Uterus (tissue), 2 donors: ENCODE data around the gene ATP2A2.

Experiments
- CTCF ChIP-seq, 4 experiments: fragments of 200-600 bp in 2 of 4; fragments of 450-650 bp in 2 of 4; sonication (generic) in 2 of 4; IDR thresholded peaks; one replicate each; pipeline ENCODE4 v1.5.1; 2016 to 2019; ENCODE audit warnings: antibody characterized with exemption in 4 of 4, mild to moderate bottlenecking in 2 of 4, moderate library complexity in 1 of 4
- POLR2A ChIP-seq, 2 donors: fragments of 450-650 bp; IDR thresholded peaks; one replicate each; pipeline ENCODE4 v1.6.1; 2016; ENCODE audit warnings: antibody characterized with exemption in 2 of 2, mild to moderate bottlenecking in 1 of 2, moderate library complexity in 1 of 2

DNA sequence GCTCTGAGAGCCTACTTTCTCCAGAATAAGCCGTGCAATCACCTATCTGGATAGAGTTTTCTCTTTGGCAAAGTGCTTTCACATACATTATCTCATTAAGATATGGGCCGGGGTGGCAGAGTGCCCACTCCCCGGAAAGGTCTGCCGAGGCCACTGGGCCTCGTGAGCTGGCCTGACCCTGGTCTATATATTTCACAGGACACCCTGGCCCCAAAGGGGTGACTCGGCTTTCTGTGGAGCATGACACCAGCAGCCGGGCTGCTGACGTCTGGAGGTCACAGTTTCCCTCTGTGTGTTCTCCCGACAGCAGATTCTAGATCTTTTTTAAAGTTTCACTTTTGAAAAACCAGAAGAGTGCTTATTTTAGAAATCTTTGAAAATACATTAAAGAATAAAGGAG, 27.9 kb upstream of the ATP2A2 start:
- no peak for TF ChIP-seq POLR2A (IDR thresholded peaks at IDR 0.05)
- no peak for TF ChIP-seq CTCF (IDR thresholded peaks at IDR 0.05)
